Panc1 (cell line): Measurements from ENCODE around the gene TMPRSS3.

Experiments used
- CTCF ChIP-seq: fragments of 450-650 bp; IDR thresholded peaks from 2 replicates; pipeline ENCODE4 v1.5.1; 2017; ENCODE audit warnings: mild to moderate bottlenecking
- POLR2AphosphoS5 ChIP-seq: IDR thresholded peaks from 2 replicates; pipeline ENCODE4 v1.6.1; 2012; ENCODE audit warnings: mild to moderate bottlenecking, low read depth, low read length, moderate library complexity
- REST ChIP-seq, 2 experiments: IDR thresholded peaks; 2 replicates each; pipeline ENCODE4 v1.6.1; 2011 to 2012; ENCODE audit warnings: low read depth in 2 of 2, control low read depth in 1 of 2, low read length in 1 of 2, mild to moderate bottlenecking in 1 of 2, moderate library complexity in 1 of 2; ENCODE audit not compliant: insufficient read depth in 1 of 2
- SIN3A ChIP-seq: IDR thresholded peaks from 2 replicates; pipeline ENCODE4 v1.6.1; 2012; ENCODE audit warnings: low read depth, mild to moderate bottlenecking, low read length, moderate library complexity, borderline replicate concordance; ENCODE audit not compliant: insufficient read depth
- TCF7L2 ChIP-seq: IDR thresholded peaks from 2 replicates; pipeline ENCODE4 v1.6.1; 2011; ENCODE audit warnings: mild to moderate bottlenecking, low read depth, low read length, inconsistent platforms

GRCh38 chr21:42386034-42386591 is 9.7 kb downstream of the TMPRSS3 start:
- TF ChIP-seq CTCF (no peak), REST (IDR thresholded peaks at IDR 0.05; ENCODE audit: insufficient read depth in 1 of 2, low read depth in 2 of 2, low read length in 1 of 2) (no peak), POLR2AphosphoS5 (no peak), SIN3A (no peak), TCF7L2 (no peak)
